WERI-Rb-1 (cell line): ENCODE results near the gene BTBD18.
"Not testable (repeated sequence)": the region's sequence is repeated elsewhere in the genome, so short reads cannot be mapped to it uniquely, and the experiment has no call there.

Source experiments
- DNase-seq: peaks from one replicate; pipeline ENCODE4 v3.0.0-alpha.2; 2020
- H3K27ac ChIP-seq: fragments of 250-450 bp; sonication (Bioruptor Pico); 2 replicates; pipeline ENCODE4 v1.5.1; 2020; ENCODE audit warnings: mild to moderate bottlenecking, moderate library complexity
- H3K27me3 ChIP-seq: fragments of 250-450 bp; sonication (Bioruptor Pico); 2 replicates; pipeline ENCODE4 v1.5.1; 2021; ENCODE audit warnings: mild to moderate bottlenecking, low read depth, moderate library complexity; ENCODE audit not compliant: insufficient read depth, severe bottlenecking
- H3K36me3 ChIP-seq: fragments of 250-450 bp; sonication (Bioruptor Pico); 2 replicates; pipeline ENCODE4 v1.5.1; 2020; ENCODE audit warnings: mild to moderate bottlenecking, moderate library complexity
- H3K4me3 ChIP-seq: 2 replicates; pipeline ENCODE4 v1.5.1; 2011; ENCODE audit warnings: low read depth, mild to moderate bottlenecking, control low read depth, low read length
- H3K9me3 ChIP-seq: fragments of 250-450 bp; sonication (Bioruptor Pico); 2 replicates; pipeline ENCODE4 v1.5.1; 2021; ENCODE audit warnings: mild to moderate bottlenecking, moderate library complexity; ENCODE audit not compliant: severe bottlenecking
- TF ChIP-seq, protein P1 (sequence below): IDR thresholded peaks from 2 replicates; pipeline ENCODE4 v1.5.1; 2011; ENCODE audit warnings: low read depth, mild to moderate bottlenecking, control low read depth, inconsistent platforms, low read length

The BTBD18 gene

GRCh38 chr11:57709802-57710367 is 41.7 kb downstream of the BTBD18 start:
- TF ChIP-seq, protein P1, sequence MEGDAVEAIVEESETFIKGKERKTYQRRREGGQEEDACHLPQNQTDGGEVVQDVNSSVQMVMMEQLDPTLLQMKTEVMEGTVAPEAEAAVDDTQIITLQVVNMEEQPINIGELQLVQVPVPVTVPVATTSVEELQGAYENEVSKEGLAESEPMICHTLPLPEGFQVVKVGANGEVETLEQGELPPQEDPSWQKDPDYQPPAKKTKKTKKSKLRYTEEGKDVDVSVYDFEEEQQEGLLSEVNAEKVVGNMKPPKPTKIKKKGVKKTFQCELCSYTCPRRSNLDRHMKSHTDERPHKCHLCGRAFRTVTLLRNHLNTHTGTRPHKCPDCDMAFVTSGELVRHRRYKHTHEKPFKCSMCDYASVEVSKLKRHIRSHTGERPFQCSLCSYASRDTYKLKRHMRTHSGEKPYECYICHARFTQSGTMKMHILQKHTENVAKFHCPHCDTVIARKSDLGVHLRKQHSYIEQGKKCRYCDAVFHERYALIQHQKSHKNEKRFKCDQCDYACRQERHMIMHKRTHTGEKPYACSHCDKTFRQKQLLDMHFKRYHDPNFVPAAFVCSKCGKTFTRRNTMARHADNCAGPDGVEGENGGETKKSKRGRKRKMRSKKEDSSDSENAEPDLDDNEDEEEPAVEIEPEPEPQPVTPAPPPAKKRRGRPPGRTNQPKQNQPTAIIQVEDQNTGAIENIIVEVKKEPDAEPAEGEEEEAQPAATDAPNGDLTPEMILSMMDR, result no peak
- Histone ChIP-seq H3K36me3 (peaks cover 46% of the 10 kb centered on the region), H3K27me3 (no peaks in the 10 kb centered on the region), H3K27ac (no peak overlapping the region), H3K4me3 (no peak overlapping the region), H3K9me3 (no peaks in the 10 kb centered on the region)
- DNase-seq, result no peak

DNA sequence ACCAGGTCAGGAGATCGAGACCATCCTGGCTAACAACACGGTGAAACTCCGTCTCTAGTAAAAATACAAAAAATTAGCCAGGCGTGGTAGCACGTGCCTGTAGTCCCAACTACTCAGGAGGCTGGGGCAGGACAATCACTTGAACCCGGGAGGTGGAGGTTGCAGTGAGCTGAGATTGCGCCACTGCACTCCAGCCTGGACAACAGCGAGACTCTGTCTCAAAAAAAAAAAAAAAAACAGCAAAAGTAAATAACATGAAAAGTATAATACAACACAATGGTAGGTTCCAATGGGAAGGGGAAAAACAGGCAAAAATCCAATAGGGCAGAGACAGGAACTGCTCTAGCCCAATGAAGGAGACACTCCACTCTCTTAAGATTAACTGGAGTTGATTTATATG is 46.2 kb downstream of the BTBD18 start:
- H3K36me3 ChIP-seq, result peaks cover 56% of the 10 kb centered on the region
- not testable (repeated sequence) for H3K9me3 ChIP-seq, DNase-seq, H3K4me3 ChIP-seq, H3K27me3 ChIP-seq, H3K27ac ChIP-seq

GRCh38 chr11:57704932-57705331 is 46.7 kb downstream of the BTBD18 start:
- no peak for DNase-seq
- TF ChIP-seq, protein P1, result no peak
- Histone ChIP-seq H3K4me3 (no peak overlapping the region), H3K9me3 (no peaks in the 10 kb centered on the region), H3K27ac (no peak overlapping the region), H3K36me3 (peaks cover 56% of the 10 kb centered on the region), H3K27me3 (no peaks in the 10 kb centered on the region)

DNA sequence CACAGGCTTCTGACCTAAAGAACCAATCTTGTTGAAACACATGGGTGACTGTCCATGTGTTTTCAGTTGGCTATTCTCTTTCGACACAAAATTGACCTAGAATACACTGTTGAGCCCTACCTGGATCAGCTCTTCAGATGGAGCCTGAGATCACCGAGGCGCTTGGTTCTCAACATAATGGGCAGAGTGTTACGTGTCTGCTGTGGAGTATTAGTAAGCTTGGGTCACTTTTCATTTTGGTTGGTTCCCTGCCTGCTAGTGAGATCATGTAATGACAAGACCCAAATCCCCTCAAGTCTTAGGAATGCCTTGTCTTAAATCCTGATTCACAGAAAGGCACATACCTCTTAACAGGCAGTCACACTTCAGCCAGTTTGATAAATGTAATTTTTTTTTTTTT is 48.3 kb downstream of the BTBD18 start:
- peaks cover 59% of the 10 kb centered on the region for H3K36me3 ChIP-seq

GRCh38 chr11:57700425-57700824 is 51.2 kb downstream of the BTBD18 start:
- Histone ChIP-seq H3K36me3 (peaks cover 70% of the 10 kb centered on the region), H3K27ac (no peak overlapping the region), H3K9me3 (no peaks in the 10 kb centered on the region), H3K27me3 (no peaks in the 10 kb centered on the region), H3K4me3 (no peak overlapping the region)
- TF ChIP-seq, protein P1, result peak; percentile 42; the same call in 1 of the 2 replicates
- DNase-seq, result peak; percentile 17

More for the DNA sequence above, 48.3 kb downstream of the BTBD18 start:
- H3K27me3 ChIP-seq, result no peaks in the 10 kb centered on the region
- DNase-seq, result no peak
- no peaks in the 10 kb centered on the region for H3K9me3 ChIP-seq
- no peak overlapping the region for H3K27ac ChIP-seq
- TF ChIP-seq, protein P1, result no peak
- H3K4me3 ChIP-seq, result no peak overlapping the region

GRCh38 chr11:57699813-57700212 is 51.8 kb downstream of the BTBD18 start:
- Histone ChIP-seq H3K27me3 (no peaks in the 10 kb centered on the region), H3K27ac (no peak overlapping the region), H3K4me3 (no peak overlapping the region), H3K9me3 (no peaks in the 10 kb centered on the region), H3K36me3 (peaks cover 70% of the 10 kb centered on the region)
- DNase-seq, result no peak
- TF ChIP-seq, protein P1, result no peak
